ENCODE results near the gene MVD.

GRCh38 chr16:88687676-88688012 is 24.8 kb upstream of the MVD start:
- TF ChIP-seq CTCF (IDR thresholded peaks at IDR 0.05; ENCODE audit: low read length) (no peak), EZH2 (IDR thresholded peaks at IDR 0.05; ENCODE audit: borderline replicate concordance, low read length) (no peak)

Measured in OCI-LY1 (cell line).